Measurements from ENCODE around the gene SOS1.

DNA sequence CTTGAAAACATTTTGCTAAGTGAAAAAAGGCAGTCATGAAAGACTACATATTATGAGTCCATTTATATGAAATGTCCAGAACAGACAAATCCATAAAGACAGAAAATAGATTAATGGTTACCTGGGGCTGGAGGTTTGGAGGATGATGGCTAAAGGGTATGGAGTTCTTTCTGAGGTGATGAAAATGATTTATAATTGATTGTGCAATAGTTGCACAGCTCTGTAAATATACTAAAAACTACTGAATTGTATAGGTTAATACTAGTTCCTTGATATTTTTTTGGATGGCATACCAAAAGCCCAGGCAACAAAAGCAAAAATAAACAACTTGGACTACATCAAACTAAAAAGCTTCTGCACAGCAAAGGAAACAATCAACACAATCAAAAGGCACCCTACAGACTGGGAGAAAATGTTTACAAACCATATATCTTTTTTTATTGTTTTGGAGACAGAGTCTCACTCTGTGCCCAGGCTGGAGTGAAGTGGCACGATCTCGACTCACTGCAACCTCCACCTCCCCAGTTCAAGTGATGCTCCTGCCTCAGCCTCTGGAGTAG, 21.5 kb downstream of the SOS1 start:
- TF ChIP-seq, protein P1, sequence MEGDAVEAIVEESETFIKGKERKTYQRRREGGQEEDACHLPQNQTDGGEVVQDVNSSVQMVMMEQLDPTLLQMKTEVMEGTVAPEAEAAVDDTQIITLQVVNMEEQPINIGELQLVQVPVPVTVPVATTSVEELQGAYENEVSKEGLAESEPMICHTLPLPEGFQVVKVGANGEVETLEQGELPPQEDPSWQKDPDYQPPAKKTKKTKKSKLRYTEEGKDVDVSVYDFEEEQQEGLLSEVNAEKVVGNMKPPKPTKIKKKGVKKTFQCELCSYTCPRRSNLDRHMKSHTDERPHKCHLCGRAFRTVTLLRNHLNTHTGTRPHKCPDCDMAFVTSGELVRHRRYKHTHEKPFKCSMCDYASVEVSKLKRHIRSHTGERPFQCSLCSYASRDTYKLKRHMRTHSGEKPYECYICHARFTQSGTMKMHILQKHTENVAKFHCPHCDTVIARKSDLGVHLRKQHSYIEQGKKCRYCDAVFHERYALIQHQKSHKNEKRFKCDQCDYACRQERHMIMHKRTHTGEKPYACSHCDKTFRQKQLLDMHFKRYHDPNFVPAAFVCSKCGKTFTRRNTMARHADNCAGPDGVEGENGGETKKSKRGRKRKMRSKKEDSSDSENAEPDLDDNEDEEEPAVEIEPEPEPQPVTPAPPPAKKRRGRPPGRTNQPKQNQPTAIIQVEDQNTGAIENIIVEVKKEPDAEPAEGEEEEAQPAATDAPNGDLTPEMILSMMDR (IDR thresholded peaks at IDR 0.05; ENCODE audit: extremely low read depth in 1 of 2, insufficient read depth in 1 of 2, low read depth in 1 of 2, low read length in 2 of 2), result no peak
- TF ChIP-seq POLR2A (IDR thresholded peaks at IDR 0.05; ENCODE audit: low read depth, low read length) (no peak), EZH2 (IDR thresholded peaks at IDR 0.05; ENCODE audit: borderline replicate concordance, low read depth, low read length, severe bottlenecking) (no peak), POLR2AphosphoS5 (IDR thresholded peaks at IDR 0.05; ENCODE audit: insufficient read depth, low read depth, low read length) (no peak), MYC (IDR thresholded peaks at IDR 0.05; ENCODE audit: low read depth, low read length) (no peak), JUN (IDR thresholded peaks at IDR 0.05; ENCODE audit: borderline replicate concordance, insufficient read depth, insufficient read length, low read depth) (no peak), FOS (IDR thresholded peaks at IDR 0.05; ENCODE audit: borderline replicate concordance, insufficient read depth, low read length) (no peak), MAX (IDR thresholded peaks at IDR 0.05; ENCODE audit: insufficient read depth, insufficient read length) (no peak)
